Activated CD4-positive, alpha-beta T cell treated with anti-CD3 and anti-CD28 coated beads, Interleukin-2, Interleukin-4, amounts not matched to agents 100 ng/mL and 50 ng/mL, durations not matched to agents 16 hours and 8 hours (primary cell): ENCODE results near the gene MTUS2.
"Not testable (repeated sequence)": the region's sequence is repeated elsewhere in the genome, so short reads cannot be mapped to it uniquely, and the experiment has no call there.

Experiments
- DNase-seq: peaks from one replicate; pipeline ENCODE4 v3.0.0-alpha.2; 2020; ENCODE audit warnings: low spot score

MTUS2 gene

GRCh38 chr13:28958441-28958840 is 138.3 kb downstream of the MTUS2 start:
- DNase-seq: no peak

- no peak for DNase-seq
Observed at GRCh38 chr13:28964052-28964451, 143.9 kb downstream of the MTUS2 start.

- no peak for DNase-seq
Observed at GRCh38 chr13:28964803-28965202, 144.7 kb downstream of the MTUS2 start.

- no peak for DNase-seq
Observed at GRCh38 chr13:28967029-28967915, 147.1 kb downstream of the MTUS2 start.

GRCh38 chr13:28976195-28976594 is 156.1 kb downstream of the MTUS2 start:
- no peak for DNase-seq

GRCh38 chr13:28976636-28977035 is 156.5 kb downstream of the MTUS2 start:
- no peak for DNase-seq

- no peak for DNase-seq
Observed at GRCh38 chr13:28978574-28978973, 158.4 kb downstream of the MTUS2 start.

GRCh38 chr13:28981530-28981929 is 161.4 kb downstream of the MTUS2 start:
- no peak for DNase-seq

GRCh38 chr13:28983641-28984040 is 163.5 kb downstream of the MTUS2 start:
- DNase-seq: no peak

- no peak for DNase-seq
Observed at GRCh38 chr13:28984326-28984725, 164.2 kb downstream of the MTUS2 start.

- no peak for DNase-seq
Observed at GRCh38 chr13:28984825-28985224, 164.7 kb downstream of the MTUS2 start.

GRCh38 chr13:28990378-28990777 is 170.2 kb downstream of the MTUS2 start:
- DNase-seq: not testable (repeated sequence)

- no peak for DNase-seq
Observed at GRCh38 chr13:28991764-28992163, 171.6 kb downstream of the MTUS2 start.

GRCh38 chr13:29000826-29001225 is 180.7 kb downstream of the MTUS2 start:
- no peak for DNase-seq

- no peak for DNase-seq
Observed at GRCh38 chr13:29005035-29005762, 185.1 kb downstream of the MTUS2 start.

GRCh38 chr13:29005763-29006120 is 185.6 kb downstream of the MTUS2 start:
- no peak for DNase-seq

- no peak for DNase-seq
Observed at GRCh38 chr13:29006359-29006850, 186.3 kb downstream of the MTUS2 start.

GRCh38 chr13:29008296-29008695 is 188.2 kb downstream of the MTUS2 start:
- no peak for DNase-seq

- DNase-seq: no peak
Observed at GRCh38 chr13:29020314-29020713, 200.2 kb downstream of the MTUS2 start.

GRCh38 chr13:29021311-29021710 is 201.2 kb downstream of the MTUS2 start:
- no peak for DNase-seq

- DNase-seq: no peak
Observed at GRCh38 chr13:29021717-29022116, 201.6 kb downstream of the MTUS2 start.

- DNase-seq: no peak
Observed at GRCh38 chr13:29022410-29022809, 202.3 kb downstream of the MTUS2 start.

- DNase-seq: no peak
Observed at GRCh38 chr13:29022968-29023367, 202.8 kb downstream of the MTUS2 start.
